Measurements from ENCODE around the gene CARD10. TPM values are rescaled to one million over a fixed set of nuclear protein-coding genes. Genes with fewer than 3 reads are reported as not detected.

Gene CARD10
- total RNA-seq, 2 donors from 2014 or later: 14.2 to 70.7 TPM

DNA sequence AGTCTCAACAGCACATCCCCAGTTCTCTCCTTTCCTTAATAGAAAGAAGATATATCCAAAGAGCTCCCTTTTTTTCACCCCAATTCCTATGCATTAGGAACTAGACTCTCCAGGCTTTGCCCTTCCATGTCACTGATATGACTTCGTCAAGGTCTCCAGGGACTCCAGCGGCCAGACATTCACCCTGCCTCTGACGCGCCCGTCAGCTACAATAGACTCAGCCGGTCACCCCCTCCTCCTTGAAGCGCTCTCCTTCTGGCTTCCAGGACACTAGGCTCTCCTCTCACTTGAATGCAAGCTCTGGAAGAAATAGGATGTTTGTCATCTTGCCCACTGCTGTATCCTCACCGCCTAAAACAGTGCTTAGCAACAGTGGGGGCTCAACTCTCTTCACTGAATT, 77.1 kb downstream of the CARD10 start:
- intact Hi-C loops (cut with DNase I): no loop called here
- TF ChIP-seq POLR2A (IDR thresholded peaks at IDR 0.05) (no peak), POLR2AphosphoS5 (IDR thresholded peaks at IDR 0.05) (no peak)
- TF ChIP-seq, protein P1, sequence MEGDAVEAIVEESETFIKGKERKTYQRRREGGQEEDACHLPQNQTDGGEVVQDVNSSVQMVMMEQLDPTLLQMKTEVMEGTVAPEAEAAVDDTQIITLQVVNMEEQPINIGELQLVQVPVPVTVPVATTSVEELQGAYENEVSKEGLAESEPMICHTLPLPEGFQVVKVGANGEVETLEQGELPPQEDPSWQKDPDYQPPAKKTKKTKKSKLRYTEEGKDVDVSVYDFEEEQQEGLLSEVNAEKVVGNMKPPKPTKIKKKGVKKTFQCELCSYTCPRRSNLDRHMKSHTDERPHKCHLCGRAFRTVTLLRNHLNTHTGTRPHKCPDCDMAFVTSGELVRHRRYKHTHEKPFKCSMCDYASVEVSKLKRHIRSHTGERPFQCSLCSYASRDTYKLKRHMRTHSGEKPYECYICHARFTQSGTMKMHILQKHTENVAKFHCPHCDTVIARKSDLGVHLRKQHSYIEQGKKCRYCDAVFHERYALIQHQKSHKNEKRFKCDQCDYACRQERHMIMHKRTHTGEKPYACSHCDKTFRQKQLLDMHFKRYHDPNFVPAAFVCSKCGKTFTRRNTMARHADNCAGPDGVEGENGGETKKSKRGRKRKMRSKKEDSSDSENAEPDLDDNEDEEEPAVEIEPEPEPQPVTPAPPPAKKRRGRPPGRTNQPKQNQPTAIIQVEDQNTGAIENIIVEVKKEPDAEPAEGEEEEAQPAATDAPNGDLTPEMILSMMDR (IDR thresholded peaks at IDR 0.05): no peak
- Histone ChIP-seq H3K27ac (no peak overlapping the region), H3K9me3 (no peaks in the 10 kb centered on the region), H3K4me3 (no peak overlapping the region), H3K4me1 (replicated peaks) (no peaks in the 10 kb centered on the region), H3K27me3 (replicated peaks; ENCODE audit: insufficient read depth) (no peaks in the 10 kb centered on the region), H3K36me3 (no peaks in the 10 kb centered on the region)
- no peak for DNase-seq (ENCODE audit: low spot score)
- 73% methylated on average over 8 of the region's 8 CpGs for WGBS

DNA sequence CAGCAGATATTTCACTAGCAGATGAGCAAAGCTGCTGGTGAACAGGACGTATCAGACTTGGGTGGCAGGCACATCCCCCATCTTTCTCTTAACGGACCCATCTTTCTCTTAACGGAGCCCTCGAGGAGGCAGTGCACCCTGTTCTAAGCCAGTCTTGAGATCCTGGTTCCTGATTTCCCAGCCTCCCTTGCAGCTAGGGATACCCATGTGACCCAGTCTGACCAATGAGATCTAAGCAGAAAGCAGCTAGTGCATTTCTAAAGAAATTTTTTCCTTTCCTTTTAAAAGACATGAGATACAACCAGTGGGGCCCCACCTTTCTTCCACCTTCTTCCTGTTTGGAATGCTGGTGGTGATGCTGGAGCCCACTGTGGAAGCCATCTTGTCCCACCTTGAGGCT, 78.3 kb downstream of the CARD10 start:
- Histone ChIP-seq H3K27me3 (replicated peaks; ENCODE audit: insufficient read depth) (no peaks in the 10 kb centered on the region), H3K4me3 (no peak overlapping the region), H3K27ac (no peak overlapping the region), H3K4me1 (replicated peaks) (no peaks in the 10 kb centered on the region), H3K9me3 (no peaks in the 10 kb centered on the region), H3K36me3 (no peaks in the 10 kb centered on the region)
- intact Hi-C loops (cut with DNase I): no loop called here
- TF ChIP-seq, protein P1 (IDR thresholded peaks at IDR 0.05): no peak
- no peak for TF ChIP-seq POLR2A (IDR thresholded peaks at IDR 0.05)
- TF ChIP-seq POLR2AphosphoS5 (IDR thresholded peaks at IDR 0.05): no peak
- 88% methylated on average over 4 of the region's 4 CpGs for WGBS
- no peak for DNase-seq (ENCODE audit: low spot score)

Other genes starting within 250 kb of the CARD10 start
- 1 to 10 TPM; 4.7 to 5.5 TPM for gene CYTH4, start 236.9 kb downstream of the CARD10 start, total RNA-seq
- gene ELFN2, start 91.9 kb downstream of the CARD10 start, total RNA-seq: 1 to 10 TPM; 2.8 to 4.3 TPM
- 1 to 10 TPM; 4.4 to 7.3 TPM for gene MFNG, start 33.0 kb downstream of the CARD10 start, total RNA-seq
- gene CDC42EP1, start 41.1 kb upstream of the CARD10 start, total RNA-seq: 10 to 100 TPM; 28.6 to 97.0 TPM
- not detected for gene LGALS2, start 60.7 kb upstream of the CARD10 start, total RNA-seq
- 100 to 1,000 TPM in 1 of 2 donors, 10 to 100 TPM in 1; 43.9 to 146 TPM for gene GGA1, start 89.4 kb upstream of the CARD10 start, total RNA-seq
- gene SH3BP1, start 120.3 kb upstream of the CARD10 start, total RNA-seq: 10 to 100 TPM; 10.9 to 12.0 TPM
- 10 to 100 TPM; 12.9 to 87.8 TPM for gene PDXP, start 139.3 kb upstream of the CARD10 start, total RNA-seq
- 1,000 to 10,000 TPM in 1 of 2 donors, 100 to 1,000 TPM in 1; 365 to 1,063 TPM for gene LGALS1, start 156.2 kb upstream of the CARD10 start, total RNA-seq
- 10 to 100 TPM; 39.6 to 49.0 TPM for gene NOL12, start 166.9 kb upstream of the CARD10 start, total RNA-seq
- 100 to 1,000 TPM; 114 to 115 TPM for gene TRIOBP, start 177.6 kb upstream of the CARD10 start, total RNA-seq